CD14-positive monocyte (primary cell): ENCODE results near the gene ACY1. TPM values are rescaled to one million over a fixed set of nuclear protein-coding genes. Genes with fewer than 3 reads are reported as not detected.
A peak's percentile ranks its signal among the peaks of the same experiment; 100 is the strongest.
"Not testable (repeated sequence)": the region's sequence is repeated elsewhere in the genome, so short reads cannot be mapped to it uniquely, and the experiment has no call there.

ENCODE experiments used
- DNase-seq, 3 donors: peaks; one replicate each; pipeline ENCODE4 v3.0.0-alpha.2; 2011 to 2022
- H2AFZ ChIP-seq: 2 replicates; pipeline ENCODE4 v1.6.0; 2012; ENCODE audit warnings: mild to moderate bottlenecking, low read depth, low read length, inconsistent platforms; ENCODE audit not compliant: insufficient read depth, poor library complexity, severe bottlenecking
- H3K27ac ChIP-seq, 2 donors: 1 replicate in 1 of 2; 2 replicates in 1 of 2; pipeline ENCODE4 v1.5.1; 2012 to 2013; ENCODE audit warnings: low read length in 2 of 2, control low read depth in 1 of 2, inconsistent platforms in 1 of 2, low read depth in 1 of 2, mild to moderate bottlenecking in 1 of 2
- H3K27me3 ChIP-seq, 2 donors: one replicate each; pipeline versions ENCODE4 v1.6.0 to v1.6.1; 2011 to 2013; ENCODE audit warnings: low read length in 2 of 2; ENCODE audit not compliant: control insufficient read depth in 2 of 2, insufficient read depth in 2 of 2
- H3K36me3 ChIP-seq, 2 donors: replicated peaks in 1 of 2; 1 replicate in 1 of 2; 2 replicates in 1 of 2; pipeline versions ENCODE4 v1.5.1 to v1.6.1; 2012 to 2013; ENCODE audit warnings: low read length in 2 of 2, control low read depth in 1 of 2, inconsistent platforms in 1 of 2, mild to moderate bottlenecking in 1 of 2; ENCODE audit not compliant: insufficient read depth in 2 of 2, control insufficient read depth in 1 of 2
- H3K4me1 ChIP-seq, 2 donors: 1 replicate in 1 of 2; 2 replicates in 1 of 2; pipeline versions ENCODE4 v1.5.1 to v1.6.1; 2012 to 2013; ENCODE audit warnings: low read length in 2 of 2, control low read depth in 1 of 2, inconsistent platforms in 1 of 2, mild to moderate bottlenecking in 1 of 2, moderate library complexity in 1 of 2; ENCODE audit not compliant: insufficient read depth in 2 of 2, control insufficient read depth in 1 of 2
- H3K4me2 ChIP-seq: replicated peaks from 2 replicates; pipeline ENCODE3; 2012; ENCODE audit warnings: low read length, moderate library complexity, mild to moderate bottlenecking; ENCODE audit not compliant: poor library complexity, severe bottlenecking; ENCODE audit errors: extremely low read depth
- H3K4me3 ChIP-seq, 3 experiments: fragments of 200-600 bp in 1 of 3; sonication (generic) in 1 of 3; replicated peaks in 1 of 3; 1 replicate in 2 of 3; 2 replicates in 1 of 3; pipeline ENCODE4 v1.5.1; 2011 to 2013; ENCODE audit warnings: low read length in 3 of 3, mild to moderate bottlenecking in 3 of 3, control low read depth in 2 of 3, low read depth in 2 of 3, inconsistent platforms in 1 of 3, moderate library complexity in 1 of 3
- H3K79me2 ChIP-seq: 2 replicates; pipeline ENCODE4 v1.6.0; 2012; ENCODE audit warnings: mild to moderate bottlenecking, control low read depth, inconsistent platforms, low read length, moderate library complexity; ENCODE audit not compliant: insufficient read depth
- H3K9ac ChIP-seq: 2 replicates; pipeline ENCODE4 v1.6.0; 2017; ENCODE audit warnings: low read length, mild to moderate bottlenecking; ENCODE audit not compliant: insufficient read depth, poor library complexity, severe bottlenecking
- H3K9me3 ChIP-seq, 2 donors: replicated peaks in 1 of 2; 1 replicate in 1 of 2; 2 replicates in 1 of 2; pipeline versions ENCODE4 v1.5.1 to v1.6.1; 2012 to 2013; ENCODE audit warnings: low read length in 2 of 2, control low read depth in 1 of 2; ENCODE audit not compliant: control insufficient read depth in 1 of 2, insufficient read depth in 1 of 2
- H4K20me1 ChIP-seq: 2 replicates; pipeline ENCODE4 v1.6.0; 2012; ENCODE audit warnings: mild to moderate bottlenecking, low read length, control low read depth, moderate library complexity; ENCODE audit not compliant: insufficient read depth
- H3K27ac Mint-ChIP-seq, 7 donors: one replicate each; pipeline ENCODE4 v1.8.0; 2020; ENCODE audit warnings: mild to moderate bottlenecking in 7 of 7, mixed read lengths in 7 of 7, moderate library complexity in 6 of 7, inconsistent platforms in 2 of 7
- H3K27me3 Mint-ChIP-seq, 3 donors: one replicate each; pipeline ENCODE4 v1.8.0; 2021 to 2022; ENCODE audit warnings: low read depth in 3 of 3, mild to moderate bottlenecking in 3 of 3, mixed read lengths in 3 of 3, moderate library complexity in 3 of 3, inconsistent platforms in 1 of 3
- H3K36me3 Mint-ChIP-seq, 2 donors: one replicate each; pipeline ENCODE4 v1.8.0; 2020; ENCODE audit warnings: mixed read lengths in 2 of 2, inconsistent platforms in 1 of 2, mild to moderate bottlenecking in 1 of 2
- H3K4me1 Mint-ChIP-seq: one replicate; pipeline ENCODE4 v1.8.0; 2020; ENCODE audit warnings: mild to moderate bottlenecking, mixed read lengths
- H3K4me3 Mint-ChIP-seq, 2 donors: one replicate each; pipeline ENCODE4 v1.8.0; 2020; ENCODE audit warnings: mild to moderate bottlenecking in 2 of 2, mixed read lengths in 2 of 2, moderate library complexity in 1 of 2
- H3K9me3 Mint-ChIP-seq, 7 donors: one replicate each; pipeline ENCODE4 v1.8.0; 2020 to 2022; ENCODE audit warnings: mixed read lengths in 7 of 7, mild to moderate bottlenecking in 6 of 7, moderate library complexity in 6 of 7, inconsistent platforms in 2 of 7
- WGBS: methylation state at CpG from one replicate; pipeline ENCODE4 v1.1.5; 2013; ENCODE audit warnings: missing lambda C conversion rate; ENCODE audit not compliant: insufficient coverage; 5-methylcytosine and 5-hydroxymethylcytosine counted together
- intact Hi-C, 2 donors: fragments of 100-400 bp; cut with micrococcal nuclease; formaldehyde crosslinking; loops; one replicate each; pipeline versions ENCODE4 v1.15.0 to v1.15.1; 2023
- polyA plus RNA-seq, 3 donors: library from polyadenylated mRNA; depleted of rRNA in 1 of 3; unstranded in 2 of 3; stranded (reverse) in 1 of 3; fragments of 300-500 nt in 2 of 3; fragments of >200 nt in 1 of 3; fragmentation: Illumina TruSeq in 2 of 3; gene quantifications; 1 replicate in 2 of 3; 2 replicates in 1 of 3; pipeline ENCODE4 v1.2.3, GENCODE V29; 2012 to 2021
- TF ChIP-seq, protein P1 (sequence below): fragments of 200-600 bp; IDR thresholded peaks from one replicate; pipeline ENCODE4 v1.8.0; 2022; ENCODE audit warnings: antibody characterized with exemption, mild to moderate bottlenecking

ACY1 gene
- polyA plus RNA-seq, 3 donors = 13.3 to 18.0 (median 14.5) TPM

DNA sequence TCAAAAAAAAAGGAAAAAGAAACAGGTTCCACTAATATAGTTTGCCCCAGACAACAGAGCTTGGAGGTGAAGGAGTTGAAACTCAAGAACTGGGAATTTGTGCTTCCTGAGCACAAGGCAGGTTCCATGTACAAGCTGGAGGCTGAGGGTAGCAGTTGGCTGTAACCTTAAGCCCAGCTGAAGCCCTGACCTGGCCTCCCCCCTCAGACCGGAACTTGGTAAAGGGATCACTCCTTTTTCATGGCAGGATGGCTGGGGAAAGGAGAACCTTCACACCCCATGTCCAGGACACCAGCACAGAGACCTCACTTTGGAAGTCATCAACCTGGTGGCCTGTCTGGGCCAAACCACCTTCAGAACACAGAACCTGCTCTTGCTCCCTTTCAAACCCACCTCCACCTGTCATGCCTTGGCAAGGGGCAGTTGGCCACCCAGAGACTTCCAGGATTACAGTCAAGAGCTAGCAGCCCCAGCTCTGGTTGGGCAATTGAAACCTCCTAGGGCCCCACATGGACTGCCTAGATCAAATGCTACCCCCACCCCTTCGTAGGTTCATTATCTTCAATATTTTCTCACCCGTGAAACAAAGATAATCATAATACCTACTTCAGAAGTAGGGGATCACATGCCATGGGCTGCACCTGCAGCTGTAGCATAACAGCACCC lies 8.8 kb downstream of the ACY1 start:
- intact Hi-C loops = no loop called here
- H4K20me1 ChIP-seq = peaks cover 40% of the 10 kb centered on the region
- peaks cover 12 to 14% of the 10 kb centered on the region in 2 donors for H3K4me1 ChIP-seq
- peaks cover 23 to 41% of the 10 kb centered on the region in 2 donors for H3K36me3 Mint-ChIP-seq
- H3K36me3 ChIP-seq = peaks cover 34 to 37% of the 10 kb centered on the region in 2 donors
- H3K9ac ChIP-seq = no peak overlapping the region
- H3K27me3 ChIP-seq = no peaks in the 10 kb centered on the region
- peaks cover 0 to 3% (median 2%) of the 10 kb centered on the region in 3 donors for H3K27me3 Mint-ChIP-seq
- TF ChIP-seq, protein P1, sequence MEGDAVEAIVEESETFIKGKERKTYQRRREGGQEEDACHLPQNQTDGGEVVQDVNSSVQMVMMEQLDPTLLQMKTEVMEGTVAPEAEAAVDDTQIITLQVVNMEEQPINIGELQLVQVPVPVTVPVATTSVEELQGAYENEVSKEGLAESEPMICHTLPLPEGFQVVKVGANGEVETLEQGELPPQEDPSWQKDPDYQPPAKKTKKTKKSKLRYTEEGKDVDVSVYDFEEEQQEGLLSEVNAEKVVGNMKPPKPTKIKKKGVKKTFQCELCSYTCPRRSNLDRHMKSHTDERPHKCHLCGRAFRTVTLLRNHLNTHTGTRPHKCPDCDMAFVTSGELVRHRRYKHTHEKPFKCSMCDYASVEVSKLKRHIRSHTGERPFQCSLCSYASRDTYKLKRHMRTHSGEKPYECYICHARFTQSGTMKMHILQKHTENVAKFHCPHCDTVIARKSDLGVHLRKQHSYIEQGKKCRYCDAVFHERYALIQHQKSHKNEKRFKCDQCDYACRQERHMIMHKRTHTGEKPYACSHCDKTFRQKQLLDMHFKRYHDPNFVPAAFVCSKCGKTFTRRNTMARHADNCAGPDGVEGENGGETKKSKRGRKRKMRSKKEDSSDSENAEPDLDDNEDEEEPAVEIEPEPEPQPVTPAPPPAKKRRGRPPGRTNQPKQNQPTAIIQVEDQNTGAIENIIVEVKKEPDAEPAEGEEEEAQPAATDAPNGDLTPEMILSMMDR = no peak
- peaks cover 22% of the 10 kb centered on the region for H3K4me1 Mint-ChIP-seq
- H3K9me3 ChIP-seq = no peaks in the 10 kb centered on the region
- peaks cover 0 to 2% (median 0%) of the 10 kb centered on the region in 7 donors for H3K9me3 Mint-ChIP-seq
- no peak overlapping the region for H3K4me2 ChIP-seq
- 100% methylated on average over 1 of the region's 3 CpGs for WGBS
- H3K79me2 ChIP-seq = peaks cover 28% of the 10 kb centered on the region
- no peak overlapping the region for H3K4me3 Mint-ChIP-seq
- peak overlapping the region in 1 of 2 donors; percentile 26 for H3K27ac ChIP-seq
- H3K4me3 ChIP-seq = no peak overlapping the region
- H3K27ac Mint-ChIP-seq = peak overlapping the region in 2 of 7 donors; percentile 22 to 32
- no peak overlapping the region for H2AFZ ChIP-seq
- DNase-seq = no peak

DNA sequence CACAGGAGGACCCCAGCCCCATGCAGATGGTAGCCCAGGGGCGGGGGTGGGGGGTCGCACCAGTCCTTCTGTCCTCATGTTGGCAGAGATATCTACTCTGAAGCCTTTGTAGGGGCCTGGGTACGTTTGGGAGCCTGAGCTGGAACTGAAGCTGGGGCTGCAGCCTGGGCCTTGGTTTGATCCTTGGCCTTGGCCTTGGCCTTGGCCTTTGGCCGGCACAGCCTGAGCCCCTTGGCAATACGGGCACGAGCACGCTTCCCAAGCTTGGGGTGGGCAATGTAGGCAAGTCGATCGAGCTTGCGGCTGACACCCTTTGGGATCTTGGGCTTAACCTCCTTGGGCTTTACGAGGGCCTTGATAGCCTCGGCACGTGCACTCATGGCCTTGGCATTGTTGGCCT lies 10.3 kb downstream of the ACY1 start:
- Histone ChIP-seq H3K79me2 (peaks cover 28% of the 10 kb centered on the region), H4K20me1 (peaks cover 40% of the 10 kb centered on the region), H3K4me1 (peaks cover 12 to 14% of the 10 kb centered on the region in 2 donors), H3K9ac (peak overlapping the region; percentile 96), H3K27ac (peak overlapping the region in 1 of 2 donors; percentile 88), H3K36me3 (peaks cover 34 to 37% of the 10 kb centered on the region in 2 donors)
- H3K9me3 Mint-ChIP-seq, H3K27me3 ChIP-seq, H3K4me2 ChIP-seq, H3K4me3 ChIP-seq, H2AFZ ChIP-seq, H3K27me3 Mint-ChIP-seq, H3K4me3 Mint-ChIP-seq, H3K9me3 ChIP-seq, DNase-seq: not testable (repeated sequence)
- Mint-ChIP-seq H3K4me1 (peaks cover 23% of the 10 kb centered on the region), H3K36me3 (peaks cover 23 to 41% of the 10 kb centered on the region in 2 donors), H3K27ac (peak overlapping the region in 3 of 7 donors; percentile 2 to 67 (median 56))
- WGBS = 96% methylated on average over 3 of the region's 13 CpGs
- intact Hi-C loops = loop anchor here in 1 of 2 donors (2.0 kb wide), 1 partner anchor 51 kb away; the partner anchor contains the start of gene PARP3
